ENCODE results near the gene FMR1. TPM values are rescaled to one million over a fixed set of nuclear protein-coding genes. Genes with fewer than 3 reads are reported as not detected.

The FMR1 gene
- total RNA-seq, 1 experiment from 2014 or later: 44.6 TPM

DNA sequence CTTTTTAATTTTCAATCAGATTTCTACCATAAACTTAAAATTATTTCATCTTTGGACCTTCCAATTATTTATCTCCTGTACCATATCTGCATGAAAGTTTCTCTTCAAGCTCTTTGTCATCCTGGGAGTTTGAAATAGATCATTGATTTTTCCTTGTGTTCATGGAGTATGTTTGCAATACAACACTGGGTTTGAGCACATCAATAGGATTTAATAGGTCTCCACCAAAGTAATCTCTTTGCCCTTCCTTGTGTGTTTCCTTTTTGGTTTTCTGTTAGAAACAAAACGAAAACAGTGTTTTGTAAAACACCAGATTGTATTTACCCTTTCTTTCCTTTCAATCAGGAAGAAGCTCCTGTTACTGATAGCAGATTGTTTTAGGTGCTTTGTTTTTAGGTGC lies 11.9 kb downstream of the FMR1 start:
- no peak overlapping the region for H2BK20ac ChIP-seq (ENCODE audit: low read depth, low read length, poor library complexity, severe bottlenecking)
- H3K4ac ChIP-seq (ENCODE audit: low read depth, low read length): no peak overlapping the region
- H3K9ac ChIP-seq (ENCODE audit: extremely low read depth, insufficient read length, low read length): no peak overlapping the region
- H3K79me1 ChIP-seq (ENCODE audit: insufficient read depth, low read depth, low read length, poor library complexity, severe bottlenecking): no peaks in the 10 kb centered on the region
- H3K27me3 ChIP-seq (ENCODE audit: insufficient read depth, low read length): no peaks in the 10 kb centered on the region
- no peak overlapping the region for H3K4me2 ChIP-seq (ENCODE audit: insufficient read depth, insufficient read length, low read length)
- H2BK15ac ChIP-seq (ENCODE audit: low read depth, low read length): no peak overlapping the region
- no peak overlapping the region for H3K23ac ChIP-seq (ENCODE audit: insufficient read length, low read depth, low read length)
- H2BK12ac ChIP-seq (ENCODE audit: insufficient read length, low read depth, low read length): no peak overlapping the region
- no peak for DNase-seq
- H3K23me2 ChIP-seq (ENCODE audit: insufficient read length, low read depth, low read length, poor library complexity, severe bottlenecking): no peaks in the 10 kb centered on the region
- TF ChIP-seq, protein P1, sequence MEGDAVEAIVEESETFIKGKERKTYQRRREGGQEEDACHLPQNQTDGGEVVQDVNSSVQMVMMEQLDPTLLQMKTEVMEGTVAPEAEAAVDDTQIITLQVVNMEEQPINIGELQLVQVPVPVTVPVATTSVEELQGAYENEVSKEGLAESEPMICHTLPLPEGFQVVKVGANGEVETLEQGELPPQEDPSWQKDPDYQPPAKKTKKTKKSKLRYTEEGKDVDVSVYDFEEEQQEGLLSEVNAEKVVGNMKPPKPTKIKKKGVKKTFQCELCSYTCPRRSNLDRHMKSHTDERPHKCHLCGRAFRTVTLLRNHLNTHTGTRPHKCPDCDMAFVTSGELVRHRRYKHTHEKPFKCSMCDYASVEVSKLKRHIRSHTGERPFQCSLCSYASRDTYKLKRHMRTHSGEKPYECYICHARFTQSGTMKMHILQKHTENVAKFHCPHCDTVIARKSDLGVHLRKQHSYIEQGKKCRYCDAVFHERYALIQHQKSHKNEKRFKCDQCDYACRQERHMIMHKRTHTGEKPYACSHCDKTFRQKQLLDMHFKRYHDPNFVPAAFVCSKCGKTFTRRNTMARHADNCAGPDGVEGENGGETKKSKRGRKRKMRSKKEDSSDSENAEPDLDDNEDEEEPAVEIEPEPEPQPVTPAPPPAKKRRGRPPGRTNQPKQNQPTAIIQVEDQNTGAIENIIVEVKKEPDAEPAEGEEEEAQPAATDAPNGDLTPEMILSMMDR (conservative IDR thresholded peaks at IDR 0.05): no peak
- no peak overlapping the region for H2AK5ac ChIP-seq (ENCODE audit: insufficient read length, low read length)
- no peaks in the 10 kb centered on the region for H3K4me1 ChIP-seq (ENCODE audit: insufficient read depth, low read length)
- H3K4me3 Mint-ChIP-seq: no peak overlapping the region
- peaks cover 12 to 18% (median 16%) of the 10 kb centered on the region in 3 experiments for H3K36me3 Mint-ChIP-seq (ENCODE audit: insufficient read depth in 1 of 3, low read depth in 3 of 3)
- no peak overlapping the region for H4K5ac ChIP-seq (ENCODE audit: insufficient read length, low read depth, low read length)
- H3K79me2 ChIP-seq (ENCODE audit: insufficient read depth, low read length): no peaks in the 10 kb centered on the region; the same call in 1 of the 2 replicates
- H3K9me3 ChIP-seq (ENCODE audit: control insufficient read depth, low read depth, low read length): peaks cover 21% of the 10 kb centered on the region
- H2AFZ ChIP-seq (ENCODE audit: low read length): no peak overlapping the region
- no peak overlapping the region for H3K56ac ChIP-seq (ENCODE audit: insufficient read length, low read depth, low read length)
- H3K9me3 Mint-ChIP-seq: peaks cover 28 to 47% of the 10 kb centered on the region in 2 experiments
- no peaks in the 10 kb centered on the region for H4K20me1 ChIP-seq (ENCODE audit: control insufficient read depth, insufficient read depth, insufficient read length)
- no CpG with 5 or more reads among the region's 1 CpG for WGBS (ENCODE audit: extremely low coverage, insufficient read length, low lambda C conversion rate)
- no peak overlapping the region for H3K27ac ChIP-seq (ENCODE audit: insufficient read length, low read depth, low read length)
- no peak overlapping the region for H2BK5ac ChIP-seq (ENCODE audit: insufficient read length, low read length)
- H3K27ac Mint-ChIP-seq: no peak overlapping the region
- no peak overlapping the region for H4K8ac ChIP-seq (replicated peaks; ENCODE audit: insufficient read length, low read depth, low read length)
- H3K27me3 Mint-ChIP-seq (ENCODE audit: low read depth): no peaks in the 10 kb centered on the region
- H2BK120ac ChIP-seq (ENCODE audit: low read depth, low read length, poor library complexity, severe bottlenecking): no peak overlapping the region
- H3K4me1 Mint-ChIP-seq: peaks cover 9 to 14% of the 10 kb centered on the region in 2 experiments
- no peak overlapping the region for H4K91ac ChIP-seq (ENCODE audit: insufficient read length, low read depth, low read length)
- H3K18ac ChIP-seq (ENCODE audit: insufficient read length, low read depth, low read length): no peak overlapping the region
- no peak overlapping the region for H3T11ph ChIP-seq (ENCODE audit: low read length)
- no peak overlapping the region for H3K14ac ChIP-seq (ENCODE audit: insufficient read depth, low read length)
